Measurements from ENCODE around the gene TSPAN6.

The TSPAN6 gene

DNA sequence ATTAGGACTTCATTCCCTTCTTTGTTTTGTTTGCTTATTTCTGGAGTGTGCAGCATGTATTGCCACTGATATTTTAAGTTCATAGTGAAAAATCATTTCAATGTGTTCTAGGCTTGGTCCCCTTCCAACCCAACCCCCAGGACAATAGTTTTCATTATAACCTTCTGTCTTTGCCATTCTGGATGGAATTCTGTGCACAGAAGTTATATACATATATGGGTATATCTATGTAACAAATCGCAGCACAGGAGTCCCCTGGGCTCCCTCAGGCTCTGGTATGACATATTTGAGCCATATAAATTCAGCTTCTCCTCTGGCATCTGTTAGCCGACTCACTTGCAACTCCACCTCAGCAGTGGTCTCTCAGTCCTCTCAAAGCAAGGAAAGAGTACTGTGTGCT, 52.0 kb downstream of the TSPAN6 start, which contains the start of gene TNMD:
TNMD (plus strand) TSS at position 326 of the 400 bp plus-strand sequence. CDS start 83 bp downstream, outside the sequence.
- DNase-seq (ENCODE audit: low spot score): no peak

All from kidney tubule cell (primary cell).